GM12892 (cell line): Measurements from ENCODE around the gene NPHP4.

ENCODE experiments used
- POLR2A ChIP-seq: IDR thresholded peaks from 2 replicates; pipeline ENCODE4 v1.6.1; 2011; ENCODE audit warnings: low read depth, low read length, control low read depth
- TAF1 ChIP-seq: IDR thresholded peaks from 2 replicates; pipeline ENCODE4 v1.6.1; 2011; ENCODE audit warnings: low read depth, mild to moderate bottlenecking, control low read depth, low read length, borderline replicate concordance

DNA sequence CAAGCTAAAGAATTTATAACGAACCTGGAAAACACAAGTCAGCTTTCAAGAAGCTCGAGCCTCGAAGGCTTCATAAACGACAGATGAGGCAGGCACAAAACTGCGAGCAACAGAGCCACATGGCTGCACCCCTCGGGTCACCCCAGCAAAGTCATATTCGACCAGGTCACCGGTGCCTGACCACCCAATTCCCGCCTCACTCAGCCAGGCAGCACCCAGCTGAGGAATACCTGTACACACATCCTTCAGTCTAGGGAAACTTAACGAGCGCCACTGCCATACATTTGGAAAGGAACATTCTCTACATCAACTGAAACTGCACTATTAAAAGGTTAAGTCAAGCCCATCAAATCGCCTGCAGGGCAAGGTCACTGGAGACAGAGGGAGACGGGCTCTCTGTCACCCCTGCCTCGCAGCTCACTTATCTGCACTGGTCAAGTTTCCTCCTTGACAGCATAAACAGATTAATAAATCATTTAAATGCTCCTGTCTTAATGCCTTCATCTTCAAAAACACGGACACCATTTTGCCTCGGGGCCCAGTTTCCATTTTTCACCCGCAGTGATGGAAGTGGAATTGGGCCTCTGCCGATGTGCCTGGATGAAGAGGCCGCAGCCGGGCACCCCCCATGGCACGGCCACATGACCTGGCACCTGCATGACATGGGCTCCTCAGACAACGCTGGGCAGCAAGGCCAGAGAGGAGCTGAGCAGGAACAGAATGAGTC lies 20.6 kb downstream of the NPHP4 start:
- no peak for TF ChIP-seq POLR2A
- no peak for TF ChIP-seq TAF1
